Measurements from ENCODE around the gene LIN7B. TPM values are rescaled to one million over a fixed set of nuclear protein-coding genes. Genes with fewer than 3 reads are reported as not detected.
A peak's percentile ranks its signal among the peaks of the same experiment; 100 is the strongest.

The LIN7B gene
- total and polyA plus RNA-seq, 8 donors: 4.0 to 118 (median 11.5) TPM; not detected in 1

- TF ChIP-seq POLR2A (IDR thresholded peaks at IDR 0.05) (no peak), POLR2AphosphoS5 (IDR thresholded peaks at IDR 0.05) (no peak), CTCF (IDR thresholded peaks at IDR 0.05) (no peak), EP300 (IDR thresholded peaks at IDR 0.05) (no peak)
- H3K4me1 ChIP-seq: peaks cover 18 to 38% (median 33%) of the 10 kb centered on the region in 4 donors
- H3K27me3 ChIP-seq: no peaks in the 10 kb centered on the region
- no peak for DNase-seq
- no peak overlapping the region for H3K27ac ChIP-seq
- intact Hi-C loops (cut with DNase I; ENCODE audit: low total_unique reads): loop anchor here (10.0 kb wide), 1 partner anchor 63 kb away; the partner anchor contains the start of genes HRC and TRPM4
- no peak overlapping the region for H3K4me3 ChIP-seq
- H3K36me3 ChIP-seq: peaks cover 74 to 96% (median 93%) of the 10 kb centered on the region in 4 donors
- H3K9me3 ChIP-seq: no peaks in the 10 kb centered on the region
- WGBS, 5 donors: 82 to 88% (median 87%) methylated on average over 17 of the region's 17 CpGs
These were observed 22.7 kb upstream of the LIN7B start for GRCh38 chr19:49091391-49092038.

- no peak overlapping the region for H3K27ac ChIP-seq
- intact Hi-C loops (cut with DNase I; ENCODE audit: low total_unique reads): loop anchor here (10.0 kb wide), 1 partner anchor 62 kb away; the partner anchor contains the start of genes HRC and TRPM4
- TF ChIP-seq POLR2A (IDR thresholded peaks at IDR 0.05) (no peak), EP300 (IDR thresholded peaks at IDR 0.05) (no peak), CTCF (IDR thresholded peaks at IDR 0.05) (no peak), POLR2AphosphoS5 (IDR thresholded peaks at IDR 0.05) (no peak)
- peaks cover 6 to 37% (median 28%) of the 10 kb centered on the region in 4 donors for H3K4me1 ChIP-seq
- no peaks in the 10 kb centered on the region for H3K27me3 ChIP-seq
- 90 to 95% (median 92%) methylated on average over 6 of the region's 6 CpGs for WGBS, 5 donors
- H3K9me3 ChIP-seq: no peaks in the 10 kb centered on the region
- H3K36me3 ChIP-seq: peaks cover 86 to 100% (median 99%) of the 10 kb centered on the region in 4 donors
- H3K4me3 ChIP-seq: no peak overlapping the region
- DNase-seq: no peak
These were observed 21.5 kb upstream of the LIN7B start for GRCh38 chr19:49092686-49093085.

GRCh38 chr19:49094505-49095482 is 19.4 kb upstream of the LIN7B start:
- peaks cover 90 to 100% (median 99%) of the 10 kb centered on the region in 4 donors for H3K36me3 ChIP-seq
- no peak for DNase-seq
- WGBS, 5 donors: 68 to 78% (median 73%) methylated on average over 23 of the region's 23 CpGs
- H3K27me3 ChIP-seq: no peaks in the 10 kb centered on the region
- H3K4me1 ChIP-seq: peaks cover 0 to 31% (median 25%) of the 10 kb centered on the region in 4 donors
- no peaks in the 10 kb centered on the region for H3K9me3 ChIP-seq
- TF ChIP-seq CTCF (IDR thresholded peaks at IDR 0.05): no peak
- TF ChIP-seq EP300 (IDR thresholded peaks at IDR 0.05): no peak
- no peak for TF ChIP-seq POLR2AphosphoS5 (IDR thresholded peaks at IDR 0.05)
- TF ChIP-seq POLR2A (IDR thresholded peaks at IDR 0.05): no peak
- intact Hi-C loops (cut with DNase I; ENCODE audit: low total_unique reads): loop anchor here (5.0 to 10.0 kb wide), 2 partner anchors 60 to 113 kb away; partner anchors contain the start of genes HRC and TRPM4
- H3K27ac ChIP-seq: peak overlapping the region in 1 of 5 donors; percentile 10
- H3K4me3 ChIP-seq: no peak overlapping the region

Data from stomach (tissue), 9 donors.